Body of pancreas (tissue), 4 donors: Measurements from ENCODE around the gene CPEB4. TPM values are rescaled to one million over a fixed set of nuclear protein-coding genes. Genes with fewer than 3 reads are reported as not detected.
A peak's percentile ranks its signal among the peaks of the same experiment; 100 is the strongest.

ENCODE experiments used
- ATAC-seq: fragments of 150-250 bp; one replicate; pipeline ENCODE4 v1.9.1; 2016
- DNase-seq, 4 donors: peaks; one replicate each; pipeline ENCODE4 v3.0.0-alpha.2; 2019
- H3K27ac ChIP-seq, 4 donors: fragments of 200-600 bp; sonication (generic); 1 replicate in 3 of 4; 2 replicates in 1 of 4; pipeline versions ENCODE4 v1.5.1 to v1.6.1; 2016 to 2019; ENCODE audit warnings: mild to moderate bottlenecking in 1 of 4, mixed read lengths in 1 of 4, moderate library complexity in 1 of 4
- H3K27me3 ChIP-seq, 2 donors: fragments of 200-600 bp; sonication (generic); one replicate each; pipeline ENCODE4 v1.6.0; 2016; ENCODE audit warnings: mild to moderate bottlenecking in 1 of 2
- H3K36me3 ChIP-seq, 2 donors: fragments of 200-600 bp; sonication (generic); replicated peaks in 1 of 2; 2 replicates each; pipeline ENCODE4 v1.5.1; 2016; ENCODE audit warnings: low read depth in 2 of 2; ENCODE audit not compliant: insufficient read depth in 1 of 2
- H3K4me1 ChIP-seq: fragments of 200-600 bp; sonication (generic); one replicate; pipeline ENCODE4 v1.6.0; 2016
- H3K4me3 ChIP-seq, 2 donors: fragments of 200-600 bp; sonication (generic); 1 replicate in 1 of 2; 2 replicates in 1 of 2; pipeline ENCODE4 v1.5.1; 2016 to 2019
- H3K9me3 ChIP-seq, 3 donors: fragments of 200-600 bp; sonication (generic); 1 replicate in 2 of 3; 2 replicates in 1 of 3; pipeline ENCODE4 v1.5.1; 2016
- CTCF ChIP-seq, 7 experiments: fragments of 450-650 bp in 4 of 7; fragments of 200-600 bp in 3 of 7; sonication (generic) in 3 of 7; IDR thresholded peaks; one replicate each; pipeline ENCODE4 v1.5.1; 2016 to 2019; ENCODE audit warnings: antibody characterized with exemption in 7 of 7
- POLR2A ChIP-seq, 3 donors: fragments of 450-650 bp; IDR thresholded peaks; one replicate each; pipeline ENCODE4 v1.6.1; 2016; ENCODE audit warnings: antibody characterized with exemption in 3 of 3, mild to moderate bottlenecking in 2 of 3
- WGBS, 2 donors: methylation state at CpG; one replicate each; pipeline ENCODE4 v1.1.5; 2017; 5-methylcytosine and 5-hydroxymethylcytosine counted together
- intact Hi-C: fragments of 100-400 bp; cut with DNase I; formaldehyde crosslinking; loops from one replicate; pipeline ENCODE4 v1.15.1; 2023
- total RNA-seq, 2 donors: library from RNA; depleted of rRNA; stranded (reverse); fragments of >200 nt; gene quantifications; one replicate each; pipeline ENCODE4 v1.1.0, GENCODE V29; 2016

CPEB4 gene
- total RNA-seq, 2 donors from 2014 or later: 35.3 to 35.6 TPM

GRCh38 chr5:173902743-173903142 lies 14.6 kb downstream of the CPEB4 start:
- peak overlapping the region in 1 of 4 donors; percentile 32 for H3K27ac ChIP-seq
- no peak overlapping the region for H3K4me3 ChIP-seq
- intact Hi-C loops: no loop called here
- no peak for ATAC-seq
- no peaks in the 10 kb centered on the region for H3K36me3 ChIP-seq
- H3K9me3 ChIP-seq: no peaks in the 10 kb centered on the region
- no peaks in the 10 kb centered on the region for H3K27me3 ChIP-seq
- peaks cover 64% of the 10 kb centered on the region for H3K4me1 ChIP-seq
- DNase-seq: no peak
- no peak for TF ChIP-seq POLR2A (IDR thresholded peaks at IDR 0.05)

- Histone ChIP-seq H3K4me1 (peaks cover 72% of the 10 kb centered on the region), H3K4me3 (no peak overlapping the region), H3K27me3 (no peaks in the 10 kb centered on the region), H3K27ac (peak overlapping the region in 1 of 4 donors; percentile 32), H3K36me3 (no peaks in the 10 kb centered on the region), H3K9me3 (no peaks in the 10 kb centered on the region)
- DNase-seq: no peak
- no peak for TF ChIP-seq POLR2A (IDR thresholded peaks at IDR 0.05)
- ATAC-seq: no peak
- 42 to 46% methylated on average over 5 of the region's 5 CpGs for WGBS, 2 donors
- intact Hi-C loops: no loop called here
Observed at GRCh38 chr5:173903396-173904140, 15.4 kb downstream of the CPEB4 start.

GRCh38 chr5:173904151-173904550 lies 16.0 kb downstream of the CPEB4 start:
- Histone ChIP-seq H3K27me3 (no peaks in the 10 kb centered on the region), H3K4me1 (peaks cover 76% of the 10 kb centered on the region), H3K4me3 (no peak overlapping the region), H3K27ac (no peak overlapping the region), H3K9me3 (no peaks in the 10 kb centered on the region), H3K36me3 (no peaks in the 10 kb centered on the region)
- intact Hi-C loops: no loop called here
- 63 to 68% methylated on average over 1 of the region's 1 CpG for WGBS, 2 donors
- TF ChIP-seq POLR2A (IDR thresholded peaks at IDR 0.05) (no peak), CTCF (IDR thresholded peaks at IDR 0.05) (no peak)
- ATAC-seq (no peak), DNase-seq (no peak)

GRCh38 chr5:173907284-173907683 lies 19.1 kb downstream of the CPEB4 start:
- no peaks in the 10 kb centered on the region for H3K27me3 ChIP-seq
- peak overlapping the region in 2 of 4 donors; percentile 2 to 29 for H3K27ac ChIP-seq
- ATAC-seq: no peak
- TF ChIP-seq CTCF (IDR thresholded peaks at IDR 0.05) (no peak), POLR2A (IDR thresholded peaks at IDR 0.05) (no peak)
- whole genome bisulfite sequencing, 2 donors: 45 to 51% methylated on average over 1 of the region's 1 CpG
- DNase-seq: no peak
- intact Hi-C loops: no loop called here
- H3K9me3 ChIP-seq: no peaks in the 10 kb centered on the region
- H3K4me1 ChIP-seq: peaks cover 59% of the 10 kb centered on the region
- peaks cover 0 to 5% of the 10 kb centered on the region in 2 donors for H3K36me3 ChIP-seq
- no peak overlapping the region for H3K4me3 ChIP-seq

- no peak for DNase-seq
- H3K4me1 ChIP-seq: peaks cover 54% of the 10 kb centered on the region
- intact Hi-C loops: no loop called here
- H3K36me3 ChIP-seq: peaks cover 0 to 5% of the 10 kb centered on the region in 2 donors
- H3K27ac ChIP-seq: peak overlapping the region in 2 of 4 donors; percentile 2 to 29
- no peaks in the 10 kb centered on the region for H3K9me3 ChIP-seq
- ATAC-seq: no peak
- no peaks in the 10 kb centered on the region for H3K27me3 ChIP-seq
- H3K4me3 ChIP-seq: no peak overlapping the region
- TF ChIP-seq CTCF (IDR thresholded peaks at IDR 0.05) (no peak), POLR2A (IDR thresholded peaks at IDR 0.05) (no peak)
- 45 to 46% methylated on average over 3 of the region's 3 CpGs for WGBS, 2 donors
Observed at GRCh38 chr5:173907686-173908371, 19.7 kb downstream of the CPEB4 start.
